Activated T-helper 1 cell treated with anti-CD3 and anti-CD28 coated beads, Interleukin-12 subunit alpha, Interleukin-12 subunit beta, Interleukin-2, Interleukin-4 antibody, amounts not matched to agents 30 ng/mL and 10 ng/mL and 1 ng/mL, durations not matched to agents 14 hours and 24 hours and 36 hours (primary cell): ENCODE measurements around the gene STK40. TPM values are rescaled to one million over a fixed set of nuclear protein-coding genes. Genes with fewer than 3 reads are reported as not detected.
A peak's percentile ranks its signal among the peaks of the same experiment; 100 is the strongest.

Experiments used
- DNase-seq: peaks from one replicate; pipeline ENCODE4 v3.0.0; 2021; ENCODE audit warnings: low spot score
- H3K27ac Mint-ChIP-seq: one replicate; pipeline ENCODE4 v1.8.0; 2021; ENCODE audit warnings: mild to moderate bottlenecking, mixed read lengths
- H3K27me3 Mint-ChIP-seq: one replicate; pipeline ENCODE4 v1.8.0; 2022; ENCODE audit warnings: mild to moderate bottlenecking, moderate library complexity, mixed read lengths; ENCODE audit not compliant: insufficient read depth
- H3K36me3 Mint-ChIP-seq: one replicate; pipeline ENCODE4 v1.8.0; 2021; ENCODE audit warnings: low read depth, mixed read lengths
- H3K4me1 Mint-ChIP-seq: one replicate; pipeline ENCODE4 v1.8.0; 2021; ENCODE audit warnings: low read depth, mixed read lengths
- H3K4me3 Mint-ChIP-seq: one replicate; pipeline ENCODE4 v1.8.0; 2021; ENCODE audit warnings: mild to moderate bottlenecking, moderate library complexity, mixed read lengths
- H3K9me3 Mint-ChIP-seq: one replicate; pipeline ENCODE4 v1.8.0; 2021; ENCODE audit warnings: mixed read lengths
- intact Hi-C: fragments of 100-400 bp; cut with micrococcal nuclease; formaldehyde crosslinking; loops from one replicate; pipeline ENCODE4 v1.15.1; 2024
- total RNA-seq: library from RNA; stranded (reverse); gene quantifications from 2 replicates; pipeline ENCODE4 v1.2.3, GENCODE V29; 2022

Gene STK40
- total RNA-seq, 1 donor from 2014 or later = 46.5 TPM

DNA sequence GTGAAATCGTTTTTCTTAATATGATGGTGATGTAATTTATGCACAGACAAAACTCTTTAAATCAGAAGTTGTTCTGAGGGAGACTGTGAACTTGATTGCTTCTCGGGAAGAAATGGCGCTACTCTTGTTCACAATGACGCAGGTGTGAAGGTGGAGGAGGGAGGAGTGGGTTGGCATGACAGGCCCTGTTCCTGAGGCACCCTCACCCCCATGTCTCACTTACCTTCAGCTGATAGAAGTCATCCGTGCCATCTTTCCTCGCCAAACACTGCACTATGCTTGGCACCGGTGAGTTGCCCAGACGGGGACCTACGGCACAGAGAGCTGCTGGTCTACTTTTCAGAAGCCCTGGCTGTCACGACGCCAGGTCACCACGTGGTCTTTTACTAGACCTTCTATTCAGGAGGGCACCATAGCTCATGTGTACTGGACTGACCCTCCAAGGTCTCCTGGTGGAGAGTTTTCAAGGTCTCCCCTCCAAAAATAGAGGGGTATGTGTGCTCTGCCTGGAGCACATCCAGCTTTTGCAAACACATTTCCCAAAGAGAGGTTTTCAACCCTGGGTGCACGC, 27.1 kb downstream of the STK40 start:
- H3K4me3 Mint-ChIP-seq = no peak overlapping the region
- intact Hi-C loops = no loop called here
- no peaks in the 10 kb centered on the region for H3K27me3 Mint-ChIP-seq
- H3K36me3 Mint-ChIP-seq = peaks cover 29% of the 10 kb centered on the region
- H3K4me1 Mint-ChIP-seq = peaks cover 11% of the 10 kb centered on the region
- H3K27ac Mint-ChIP-seq = no peak overlapping the region
- DNase-seq = no peak
- H3K9me3 Mint-ChIP-seq = no peaks in the 10 kb centered on the region

DNA sequence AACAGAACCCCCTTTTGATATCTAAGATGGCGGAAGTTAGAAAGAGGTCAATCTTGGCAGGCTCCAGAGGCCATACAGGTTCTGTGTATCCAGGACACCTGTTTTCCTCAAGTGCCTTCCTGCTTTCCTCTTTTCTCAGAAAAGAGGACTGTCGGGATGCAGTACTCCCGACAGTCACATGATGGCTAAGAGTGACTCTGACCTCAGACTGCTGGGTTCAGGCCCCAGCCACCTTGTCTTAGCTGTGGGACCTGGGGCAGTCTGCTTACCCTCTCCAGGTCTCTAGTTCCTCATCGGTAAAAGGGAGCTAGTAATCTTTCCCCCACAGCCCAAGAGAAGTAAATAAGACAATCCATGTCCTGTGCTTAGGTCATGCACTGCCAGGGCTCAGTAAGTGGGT, 29.9 kb downstream of the STK40 start:
- H3K27ac Mint-ChIP-seq = no peak overlapping the region
- DNase-seq = no peak
- peaks cover 31% of the 10 kb centered on the region for H3K36me3 Mint-ChIP-seq
- no peaks in the 10 kb centered on the region for H3K9me3 Mint-ChIP-seq
- H3K4me1 Mint-ChIP-seq = peaks cover 21% of the 10 kb centered on the region
- intact Hi-C loops = no loop called here
- H3K4me3 Mint-ChIP-seq = no peak overlapping the region
- H3K27me3 Mint-ChIP-seq = no peaks in the 10 kb centered on the region

DNA sequence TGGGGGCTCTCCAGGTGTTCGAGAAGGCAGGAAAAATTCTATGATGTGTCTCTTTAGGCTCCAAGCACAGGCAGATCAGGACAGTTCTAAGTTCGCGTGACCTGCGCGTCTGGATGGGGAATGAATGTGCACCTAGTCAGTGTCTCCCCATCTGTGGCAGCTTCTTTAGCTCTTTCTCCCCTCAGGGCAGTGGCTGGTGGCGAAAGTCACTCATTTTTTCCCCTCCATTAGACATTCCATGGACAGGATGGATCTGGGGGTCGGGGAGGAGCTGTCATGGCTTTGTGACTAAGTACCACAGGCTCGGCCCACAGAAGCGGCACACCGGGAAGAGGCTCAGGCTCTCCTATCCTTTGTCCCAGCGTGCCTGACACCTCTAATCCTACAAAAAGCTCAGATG, 31.2 kb downstream of the STK40 start:
- H3K4me3 Mint-ChIP-seq = no peak overlapping the region
- DNase-seq = no peak
- peaks cover 28% of the 10 kb centered on the region for H3K36me3 Mint-ChIP-seq
- H3K27ac Mint-ChIP-seq = peak overlapping the region; percentile 47
- no peaks in the 10 kb centered on the region for H3K27me3 Mint-ChIP-seq
- intact Hi-C loops = no loop called here
- H3K4me1 Mint-ChIP-seq = peaks cover 20% of the 10 kb centered on the region
- H3K9me3 Mint-ChIP-seq = no peaks in the 10 kb centered on the region

DNA sequence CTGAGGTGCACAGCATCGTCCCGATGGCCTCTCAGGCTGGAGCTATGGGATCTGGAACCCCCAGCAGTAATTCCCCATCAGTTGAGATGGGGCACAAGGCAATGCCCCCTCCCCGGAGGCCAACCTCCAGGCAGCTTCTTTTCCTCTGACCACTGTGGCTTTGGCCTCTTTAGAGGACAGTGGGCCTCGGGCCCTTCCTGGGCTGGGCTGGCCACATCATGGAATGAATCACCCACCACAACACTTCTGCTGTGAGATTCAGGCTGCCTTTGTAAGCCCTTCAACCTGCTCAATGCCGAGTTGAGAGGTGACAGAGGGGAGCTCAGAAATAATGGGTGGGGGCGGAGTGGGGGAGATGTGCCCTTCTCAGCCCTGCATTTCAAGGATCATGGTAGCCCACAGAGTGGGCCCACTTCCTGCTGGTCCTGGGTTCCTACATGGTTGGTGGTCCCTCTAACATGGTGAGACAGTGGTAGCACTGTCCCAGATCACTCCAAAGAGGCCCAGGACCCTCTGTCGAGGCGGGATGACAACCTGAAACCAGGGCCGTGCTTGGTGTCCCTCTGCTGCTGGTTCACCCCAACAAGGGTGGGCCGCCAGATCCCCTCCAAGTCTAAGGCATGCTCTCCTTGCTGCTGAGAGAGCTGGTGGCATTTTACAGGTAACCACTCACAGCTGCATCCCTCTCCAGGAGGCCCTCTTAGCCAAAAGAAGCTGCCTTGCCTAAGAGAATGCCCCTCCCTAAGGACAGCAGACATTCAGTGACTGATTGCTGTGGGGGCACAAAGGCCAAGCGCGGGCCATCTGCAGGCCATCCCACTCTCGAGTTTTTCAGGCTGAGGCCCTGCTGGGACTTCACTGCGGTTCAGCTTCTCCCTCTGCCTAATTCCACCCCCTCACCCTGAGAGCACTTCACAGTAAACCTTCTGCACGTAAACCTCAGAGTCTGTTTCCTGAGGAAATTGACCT, 32.5 kb downstream of the STK40 start:
- Mint-ChIP-seq H3K4me3 (no peak overlapping the region), H3K27me3 (no peaks in the 10 kb centered on the region), H3K4me1 (peaks cover 17% of the 10 kb centered on the region), H3K36me3 (peaks cover 33% of the 10 kb centered on the region), H3K9me3 (no peaks in the 10 kb centered on the region), H3K27ac (no peak overlapping the region)
- intact Hi-C loops = no loop called here
- DNase-seq = no peak

DNA sequence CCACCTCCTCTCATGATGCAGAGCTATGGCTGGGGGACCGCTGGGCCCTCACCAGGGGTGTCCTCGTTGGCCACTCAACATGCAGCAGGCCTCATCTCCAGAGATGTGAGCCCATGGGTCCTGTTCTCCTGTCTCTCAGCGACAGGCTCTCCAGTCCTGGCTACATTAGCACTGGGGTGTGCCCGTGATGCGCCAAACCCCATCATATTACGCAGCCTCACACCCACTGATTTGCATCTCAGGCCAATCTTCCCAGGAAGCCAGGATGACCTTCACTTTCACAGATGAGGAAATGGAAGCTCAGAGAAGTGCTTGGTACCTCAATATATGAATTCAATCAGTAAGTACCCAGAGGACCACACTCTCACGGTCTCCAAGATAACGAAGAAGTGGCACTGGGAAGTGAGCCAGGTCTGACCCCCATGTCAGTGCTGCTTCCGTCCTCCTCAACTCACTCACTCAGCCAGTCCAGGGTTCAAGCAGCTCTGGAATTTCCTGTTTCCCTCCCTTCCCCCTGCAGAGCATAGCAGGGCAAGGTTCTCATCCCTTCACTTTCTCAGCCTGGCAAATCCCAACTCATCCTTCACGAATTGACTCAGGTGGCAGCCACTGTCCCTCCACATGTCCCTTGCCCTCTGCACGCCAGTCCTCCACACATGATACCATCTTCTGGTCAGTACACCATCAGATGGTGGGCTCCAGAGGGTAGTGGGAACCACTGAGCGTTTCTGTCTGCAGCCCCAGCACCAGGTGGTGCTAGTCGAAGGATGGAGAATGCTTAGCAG, 33.4 kb downstream of the STK40 start:
- Mint-ChIP-seq H3K27ac (no peak overlapping the region), H3K27me3 (no peaks in the 10 kb centered on the region), H3K36me3 (peaks cover 30% of the 10 kb centered on the region), H3K9me3 (no peaks in the 10 kb centered on the region), H3K4me1 (peaks cover 17% of the 10 kb centered on the region), H3K4me3 (no peak overlapping the region)
- no peak for DNase-seq
- intact Hi-C loops = no loop called here

DNA sequence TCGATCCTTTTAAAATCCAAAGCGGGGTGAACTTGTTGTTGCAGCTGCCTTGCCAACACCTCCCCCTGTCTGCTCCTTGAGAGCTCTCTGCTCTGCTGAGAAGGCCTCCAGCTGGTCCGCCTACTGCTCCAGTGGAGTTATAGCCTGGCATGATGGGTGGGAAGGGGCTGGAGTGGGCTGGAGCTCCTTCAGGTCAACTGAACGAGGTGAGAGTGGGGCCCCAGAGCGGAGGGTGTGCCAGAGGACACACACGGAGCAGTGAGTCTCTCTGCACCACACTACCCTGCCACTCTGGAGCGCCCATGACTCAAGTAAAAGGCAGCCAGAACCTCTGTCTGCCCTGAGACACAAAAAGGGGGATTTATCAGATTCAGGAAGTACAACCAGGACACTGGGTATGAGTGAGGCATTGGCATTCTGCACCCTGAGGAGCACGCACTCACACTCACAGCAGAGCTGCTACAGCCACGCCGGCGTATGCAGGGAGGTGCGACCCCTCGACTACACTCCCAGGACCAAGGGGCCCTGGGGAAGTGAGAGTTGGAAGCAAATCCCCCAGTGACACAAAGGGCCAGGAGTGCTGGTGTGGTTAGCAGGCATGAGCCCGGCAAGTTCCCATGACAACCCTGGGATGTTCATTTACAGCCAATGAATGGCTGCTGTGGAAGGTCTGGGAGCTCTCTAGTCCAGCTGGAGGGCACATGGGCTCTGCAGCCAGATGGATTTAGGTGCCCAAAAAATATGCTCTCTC, 34.3 kb downstream of the STK40 start:
- Mint-ChIP-seq H3K9me3 (no peaks in the 10 kb centered on the region), H3K4me3 (no peak overlapping the region), H3K27me3 (no peaks in the 10 kb centered on the region), H3K36me3 (peaks cover 33% of the 10 kb centered on the region), H3K27ac (no peak overlapping the region), H3K4me1 (peaks cover 17% of the 10 kb centered on the region)
- intact Hi-C loops = no loop called here
- DNase-seq = no peak

DNA sequence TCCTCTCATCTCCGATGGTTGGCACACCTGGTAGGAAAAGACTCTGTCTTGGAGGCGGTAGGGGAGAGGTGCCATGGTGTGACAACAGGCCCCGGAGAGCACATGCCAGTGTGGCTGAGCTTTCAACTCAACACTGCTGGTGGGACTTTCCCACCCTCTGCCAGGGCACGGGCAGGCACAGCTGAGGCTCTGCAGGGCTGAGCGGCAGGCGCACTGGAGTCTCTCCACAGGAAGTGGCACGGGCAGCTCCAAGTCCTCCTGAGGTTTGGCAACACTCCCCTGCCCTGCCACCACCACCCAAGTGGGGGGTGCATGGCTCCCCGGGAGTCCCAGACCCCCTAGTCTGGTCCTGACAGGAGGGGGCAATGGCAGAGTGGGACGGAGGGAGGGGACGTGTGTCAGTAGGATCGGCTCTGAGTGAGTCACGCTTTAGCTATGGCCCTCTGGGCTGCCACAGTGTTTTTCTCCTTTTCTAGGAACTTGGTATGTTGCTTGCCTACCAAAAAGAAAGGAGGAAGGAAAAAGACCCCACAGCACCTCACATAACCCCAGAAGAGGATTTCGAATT, 35.0 kb downstream of the STK40 start:
- DNase-seq = no peak
- Mint-ChIP-seq H3K9me3 (no peaks in the 10 kb centered on the region), H3K36me3 (peaks cover 30% of the 10 kb centered on the region), H3K27ac (peak overlapping the region; percentile 80), H3K4me1 (peaks cover 17% of the 10 kb centered on the region), H3K27me3 (no peaks in the 10 kb centered on the region), H3K4me3 (no peak overlapping the region)
- intact Hi-C loops = no loop called here

DNA sequence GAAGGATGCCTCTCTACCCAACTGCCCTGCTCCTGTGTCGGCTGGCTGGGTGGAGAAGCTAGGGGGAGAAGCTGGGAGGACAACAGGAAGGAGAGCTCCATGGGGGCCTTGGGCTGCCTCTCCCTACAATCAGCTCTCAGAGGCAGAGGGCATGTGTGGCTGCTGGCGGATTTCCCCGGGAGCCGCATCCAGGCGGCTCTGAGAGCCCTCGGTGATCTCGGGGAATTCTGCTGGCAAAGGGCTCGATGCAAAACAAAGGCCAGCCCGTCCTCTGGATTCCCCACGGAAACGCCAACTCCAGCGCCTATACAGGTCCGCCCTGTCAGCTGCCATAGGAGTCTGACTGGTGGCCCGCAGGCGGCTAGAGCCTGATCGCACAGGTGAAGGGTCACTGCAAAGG, 35.9 kb downstream of the STK40 start:
- intact Hi-C loops = no loop called here
- no peak overlapping the region for H3K4me3 Mint-ChIP-seq
- H3K27ac Mint-ChIP-seq = no peak overlapping the region
- DNase-seq = no peak
- H3K27me3 Mint-ChIP-seq = no peaks in the 10 kb centered on the region
- peaks cover 30% of the 10 kb centered on the region for H3K36me3 Mint-ChIP-seq
- H3K4me1 Mint-ChIP-seq = peaks cover 17% of the 10 kb centered on the region
- H3K9me3 Mint-ChIP-seq = no peaks in the 10 kb centered on the region

DNA sequence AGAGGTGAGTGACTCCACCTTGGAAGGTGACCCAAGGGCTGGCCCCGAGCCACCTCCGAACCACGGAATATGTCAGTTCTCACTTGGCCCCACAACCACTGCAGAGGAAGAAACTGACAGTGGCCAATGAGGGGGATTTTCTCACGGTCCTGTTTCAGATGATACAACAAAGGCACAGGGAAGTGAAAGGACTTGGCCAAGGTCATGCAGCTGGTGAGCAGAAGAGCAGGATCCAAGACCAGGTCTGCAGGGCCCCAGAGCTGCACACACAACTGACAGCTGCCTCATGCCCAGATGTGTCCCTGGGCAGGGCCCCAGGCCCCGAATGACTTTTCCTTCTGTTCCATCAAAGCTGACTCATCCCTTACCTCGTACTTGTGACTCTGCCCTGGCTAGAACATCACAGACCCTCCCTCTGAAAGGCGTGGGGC, 36.5 kb downstream of the STK40 start:
- Mint-ChIP-seq H3K27ac (no peak overlapping the region), H3K4me1 (peaks cover 17% of the 10 kb centered on the region), H3K4me3 (no peak overlapping the region), H3K27me3 (no peaks in the 10 kb centered on the region), H3K9me3 (no peaks in the 10 kb centered on the region), H3K36me3 (peaks cover 27% of the 10 kb centered on the region)
- intact Hi-C loops = no loop called here
- DNase-seq = no peak

DNA sequence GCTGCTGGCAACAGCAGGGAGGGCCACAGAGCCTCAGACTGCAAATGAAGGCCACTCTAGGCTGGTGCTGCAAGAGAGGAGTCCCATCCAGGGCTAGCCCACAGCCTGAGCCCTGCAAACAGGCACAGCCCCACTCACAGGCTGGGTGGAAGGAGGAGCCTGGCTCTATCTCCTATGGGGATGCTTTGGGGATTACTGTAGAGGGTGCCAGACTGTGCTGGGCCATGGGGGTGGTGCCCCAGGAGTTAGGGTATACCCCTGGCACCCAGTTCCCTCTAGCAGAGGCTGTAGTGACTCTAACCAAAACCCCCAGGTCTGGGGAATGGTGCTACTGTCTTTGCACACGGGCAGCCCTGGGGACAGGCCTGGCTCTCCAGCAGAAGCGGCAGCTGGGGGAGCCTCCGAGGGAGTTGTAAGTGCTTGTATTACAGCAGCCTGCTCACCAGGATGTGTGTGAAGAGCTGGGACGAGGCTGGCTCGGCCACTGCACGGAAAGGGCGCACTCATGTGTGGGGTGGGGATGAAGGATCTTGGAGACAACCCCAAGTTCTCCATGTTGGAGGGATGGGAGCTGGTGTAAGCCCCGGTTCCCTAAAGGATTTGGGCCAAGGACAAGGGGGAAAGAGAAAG, 38.9 kb downstream of the STK40 start:
- Mint-ChIP-seq H3K27ac (no peak overlapping the region), H3K27me3 (no peaks in the 10 kb centered on the region), H3K36me3 (peaks cover 22% of the 10 kb centered on the region), H3K4me3 (no peak overlapping the region), H3K4me1 (peaks cover 16% of the 10 kb centered on the region), H3K9me3 (no peaks in the 10 kb centered on the region)
- DNase-seq = no peak
- intact Hi-C loops = no loop called here

DNA sequence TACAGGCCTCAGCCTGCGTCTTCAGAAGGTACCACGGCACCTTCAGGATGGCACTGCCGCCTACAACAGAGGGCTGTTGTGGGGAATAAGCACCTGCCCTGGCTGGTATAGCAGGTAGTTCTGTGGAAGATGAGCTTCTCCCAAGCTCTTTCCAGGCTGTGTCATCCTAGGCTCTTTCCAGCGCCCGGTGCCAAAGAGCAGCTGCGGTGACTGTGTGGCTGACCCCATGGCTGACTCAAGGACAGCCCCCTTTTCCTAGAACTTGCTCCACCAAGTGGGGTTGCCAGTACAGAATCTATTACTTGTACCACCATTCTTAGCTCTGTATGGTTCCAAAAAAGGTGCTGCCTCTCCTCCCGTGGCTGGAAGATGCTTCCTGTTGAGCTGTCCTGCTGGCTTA, 40.4 kb downstream of the STK40 start:
- H3K4me3 Mint-ChIP-seq = no peak overlapping the region

DNA sequence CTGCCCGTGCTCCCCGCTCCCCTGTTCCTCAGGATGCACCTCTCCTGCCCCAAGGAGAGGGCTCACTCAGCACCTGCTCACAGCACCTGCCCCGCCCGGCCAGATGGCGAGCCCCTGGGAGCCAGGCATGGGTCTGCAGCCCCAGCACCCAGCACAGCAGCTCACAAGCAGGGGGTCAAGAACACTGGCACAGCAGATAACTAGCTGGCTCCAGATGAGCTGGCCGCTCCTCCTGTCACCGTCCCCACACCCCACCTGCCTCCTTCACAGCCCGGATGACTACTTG, 41.4 kb downstream of the STK40 start:
- Mint-ChIP-seq H3K27me3 (no peaks in the 10 kb centered on the region), H3K4me3 (no peak overlapping the region), H3K9me3 (no peaks in the 10 kb centered on the region), H3K4me1 (peaks cover 4% of the 10 kb centered on the region), H3K36me3 (peaks cover 19% of the 10 kb centered on the region), H3K27ac (no peak overlapping the region)
- intact Hi-C loops = no loop called here
- no peak for DNase-seq

More for the DNA sequence above, 40.4 kb downstream of the STK40 start:
- H3K4me1 Mint-ChIP-seq = peaks cover 2% of the 10 kb centered on the region
- no peaks in the 10 kb centered on the region for H3K27me3 Mint-ChIP-seq
- no peaks in the 10 kb centered on the region for H3K9me3 Mint-ChIP-seq
- no peak for DNase-seq
- intact Hi-C loops = no loop called here
- no peak overlapping the region for H3K27ac Mint-ChIP-seq
- H3K36me3 Mint-ChIP-seq = peaks cover 19% of the 10 kb centered on the region
